Stomach smooth muscle (tissue), 2 donors: ENCODE data around the gene CD52.
A peak's percentile ranks its signal among the peaks of the same experiment; 100 is the strongest.
"Not testable (repeated sequence)": the region's sequence is repeated elsewhere in the genome, so short reads cannot be mapped to it uniquely, and the experiment has no call there.

Experiments used
- H3K27ac ChIP-seq: one replicate; pipeline ENCODE4 v1.7.0; 2013; ENCODE audit warnings: mild to moderate bottlenecking, low read length, inconsistent platforms
- H3K27me3 ChIP-seq, 2 donors: one replicate each; pipeline ENCODE4 v1.7.0; 2013; ENCODE audit warnings: low read length in 2 of 2; ENCODE audit not compliant: insufficient read depth in 2 of 2, control insufficient read depth in 1 of 2
- H3K36me3 ChIP-seq, 2 donors: one replicate each; pipeline ENCODE4 v1.7.0; 2013; ENCODE audit warnings: low read length in 2 of 2; ENCODE audit not compliant: control insufficient read depth in 2 of 2, insufficient read depth in 2 of 2
- H3K4me1 ChIP-seq: one replicate; pipeline ENCODE4 v1.7.0; 2013; ENCODE audit warnings: low read length; ENCODE audit not compliant: control insufficient read depth, insufficient read depth
- H3K4me3 ChIP-seq, 2 donors: one replicate each; pipeline ENCODE4 v1.7.0; 2013; ENCODE audit warnings: low read length in 2 of 2
- H3K9ac ChIP-seq, 2 donors: one replicate each; pipeline ENCODE4 v1.7.0; 2013; ENCODE audit warnings: low read length in 2 of 2, mild to moderate bottlenecking in 1 of 2
- H3K9me3 ChIP-seq, 2 donors: one replicate each; pipeline ENCODE4 v1.7.0; 2013; ENCODE audit warnings: low read length in 2 of 2; ENCODE audit not compliant: control insufficient read depth in 2 of 2
- donor health status: healthy.
- donor health status: Pancreatic carcinoma.

The CD52 gene

GRCh38 chr1:26305667-26306289 is 12.0 kb upstream of the CD52 start:
- Histone ChIP-seq H3K9ac (peak overlapping the region; percentile 80 to 83), H3K27ac (peak overlapping the region; percentile 6), H3K4me3 (peak overlapping the region; percentile 77 to 96), H3K27me3 (no peaks in the 10 kb centered on the region), H3K36me3 (no peaks in the 10 kb centered on the region), H3K4me1 (peaks cover 11% of the 10 kb centered on the region), H3K9me3 (no peaks in the 10 kb centered on the region)

- Histone ChIP-seq H3K9me3 (no peaks in the 10 kb centered on the region), H3K4me1 (peaks cover 11% of the 10 kb centered on the region), H3K9ac (peak within 1 kb of the TSS; percentile 80 to 83), H3K36me3 (no peaks in the 10 kb centered on the region), H3K4me3 (peak within 1 kb of the TSS; percentile 77 to 96), H3K27ac (peak within 1 kb of the TSS; percentile 6), H3K27me3 (no peaks in the 10 kb centered on the region)
Measured at GRCh38 chr1:26306290-26307229, 11.2 kb upstream of the CD52 start, which contains the start of gene UBXN11. Gene UBXN11, minus strand, starts transcription at chr1:26306636. Its CDS starts 3,753 bp downstream, at chr1:26302883.

- Histone ChIP-seq H3K36me3 (no peaks in the 10 kb centered on the region), H3K9ac (peak overlapping the region in 1 of 2 donors; percentile 32), H3K27ac (no peak overlapping the region), H3K4me3 (no peak overlapping the region), H3K4me1 (peaks cover 11% of the 10 kb centered on the region), H3K27me3 (no peaks in the 10 kb centered on the region), H3K9me3 (no peaks in the 10 kb centered on the region)
Measured at GRCh38 chr1:26307363-26307781, 10.4 kb upstream of the CD52 start.

- H3K36me3 ChIP-seq, H3K27me3 ChIP-seq, H3K9ac ChIP-seq, H3K4me3 ChIP-seq, H3K27ac ChIP-seq, H3K9me3 ChIP-seq: not testable (repeated sequence)
- H3K4me1 ChIP-seq, result peaks cover 11% of the 10 kb centered on the region
Measured at GRCh38 chr1:26307966-26308899, 9.5 kb upstream of the CD52 start.

GRCh38 chr1:26314501-26314900 is 3.3 kb upstream of the CD52 start:
- Histone ChIP-seq H3K27me3 (peaks cover 0 to 6% of the 10 kb centered on the region in 2 donors), H3K36me3 (no peaks in the 10 kb centered on the region), H3K9me3 (no peaks in the 10 kb centered on the region), H3K27ac (no peak overlapping the region), H3K9ac (no peak overlapping the region), H3K4me1 (no peaks in the 10 kb centered on the region), H3K4me3 (no peak overlapping the region)

- no peak overlapping the region for H3K4me3 ChIP-seq
Measured at GRCh38 chr1:26315874-26316850, 1.6 kb upstream of the CD52 start.

GRCh38 chr1:26317146-26317545 is 612 bp upstream of the CD52 start:
- H3K4me3 ChIP-seq, result no peak overlapping the region
- no peaks in the 10 kb centered on the region for H3K9me3 ChIP-seq
- H3K4me1 ChIP-seq, result peaks cover 7% of the 10 kb centered on the region
- H3K36me3 ChIP-seq, result no peaks in the 10 kb centered on the region
- H3K27ac ChIP-seq, result no peak overlapping the region
- H3K9ac ChIP-seq, result no peak overlapping the region
- H3K27me3 ChIP-seq, result peaks cover 4 to 8% of the 10 kb centered on the region in 2 donors

More at GRCh38 chr1:26315874-26316850, 1.6 kb upstream of the CD52 start:
- Histone ChIP-seq H3K9ac (no peak overlapping the region), H3K36me3 (no peaks in the 10 kb centered on the region), H3K27me3 (peaks cover 4 to 8% of the 10 kb centered on the region in 2 donors), H3K27ac (no peak overlapping the region), H3K4me1 (peaks cover 2% of the 10 kb centered on the region), H3K9me3 (no peaks in the 10 kb centered on the region)

- no peaks in the 10 kb centered on the region for H3K9me3 ChIP-seq
- no peak overlapping the region for H3K9ac ChIP-seq
- H3K4me1 ChIP-seq, result peaks cover 7% of the 10 kb centered on the region
- H3K36me3 ChIP-seq, result no peaks in the 10 kb centered on the region
- peaks cover 4% of the 10 kb centered on the region in 2 donors for H3K27me3 ChIP-seq
- no peak overlapping the region for H3K27ac ChIP-seq
- peak overlapping the region in 1 of 2 donors; percentile 15 for H3K4me3 ChIP-seq
Measured at GRCh38 chr1:26318338-26319064, 743 bp downstream of the CD52 start.

GRCh38 chr1:26320896-26321295 is 3.1 kb downstream of the CD52 start:
- H3K27ac ChIP-seq, result no peak overlapping the region

More at GRCh38 chr1:26320896-26321295, 3.1 kb downstream of the CD52 start:
- no peaks in the 10 kb centered on the region for H3K36me3 ChIP-seq
- peaks cover 7% of the 10 kb centered on the region for H3K4me1 ChIP-seq
- no peak overlapping the region for H3K4me3 ChIP-seq
- H3K9me3 ChIP-seq, result no peaks in the 10 kb centered on the region
- peak overlapping the region in 1 of 2 donors; percentile 5 for H3K9ac ChIP-seq
- peaks cover 4 to 7% of the 10 kb centered on the region in 2 donors for H3K27me3 ChIP-seq
